Suprapubic skin (tissue), 4 donors: ENCODE results near the gene OSBPL6.

Source experiments
- CTCF ChIP-seq, 2 donors: fragments of 200-600 bp in 1 of 2; fragments of 450-650 bp in 1 of 2; sonication (generic) in 1 of 2; IDR thresholded peaks; one replicate each; pipeline ENCODE4 v1.5.1; 2016 to 2019; ENCODE audit warnings: antibody characterized with exemption in 2 of 2, mild to moderate bottlenecking in 1 of 2, moderate library complexity in 1 of 2
- EP300 ChIP-seq: sonication (generic); formaldehyde crosslinking; IDR thresholded peaks from one replicate; pipeline ENCODE4 v1.6.1; 2017; ENCODE audit warnings: antibody characterized with exemption
- POLR2A ChIP-seq, 2 donors: fragments of 450-650 bp; IDR thresholded peaks; one replicate each; pipeline ENCODE4 v1.6.1; 2017; ENCODE audit warnings: antibody characterized with exemption in 2 of 2, mild to moderate bottlenecking in 2 of 2, moderate library complexity in 2 of 2
- POLR2AphosphoS5 ChIP-seq, 3 donors: sonication (generic); formaldehyde crosslinking; IDR thresholded peaks; one replicate each; pipeline ENCODE4 v1.6.1; 2017; ENCODE audit warnings: antibody characterized with exemption in 3 of 3

- no peak for TF ChIP-seq CTCF (IDR thresholded peaks at IDR 0.05)
- TF ChIP-seq POLR2A (IDR thresholded peaks at IDR 0.05) = no peak
- no peak for TF ChIP-seq POLR2AphosphoS5 (IDR thresholded peaks at IDR 0.05)
- TF ChIP-seq EP300 = no peak
Observed at GRCh38 chr2:178403671-178404306, 209.5 kb downstream of the OSBPL6 start.
